ENCODE results near the gene ATP8B3. TPM values are rescaled to one million over a fixed set of nuclear protein-coding genes. Genes with fewer than 3 reads are reported as not detected.

The ATP8B3 gene
- polyA plus RNA-seq, 2 of the 4 experiments (the other 2 are of a cell fraction) = 2.7 to 3.9 TPM

DNA sequence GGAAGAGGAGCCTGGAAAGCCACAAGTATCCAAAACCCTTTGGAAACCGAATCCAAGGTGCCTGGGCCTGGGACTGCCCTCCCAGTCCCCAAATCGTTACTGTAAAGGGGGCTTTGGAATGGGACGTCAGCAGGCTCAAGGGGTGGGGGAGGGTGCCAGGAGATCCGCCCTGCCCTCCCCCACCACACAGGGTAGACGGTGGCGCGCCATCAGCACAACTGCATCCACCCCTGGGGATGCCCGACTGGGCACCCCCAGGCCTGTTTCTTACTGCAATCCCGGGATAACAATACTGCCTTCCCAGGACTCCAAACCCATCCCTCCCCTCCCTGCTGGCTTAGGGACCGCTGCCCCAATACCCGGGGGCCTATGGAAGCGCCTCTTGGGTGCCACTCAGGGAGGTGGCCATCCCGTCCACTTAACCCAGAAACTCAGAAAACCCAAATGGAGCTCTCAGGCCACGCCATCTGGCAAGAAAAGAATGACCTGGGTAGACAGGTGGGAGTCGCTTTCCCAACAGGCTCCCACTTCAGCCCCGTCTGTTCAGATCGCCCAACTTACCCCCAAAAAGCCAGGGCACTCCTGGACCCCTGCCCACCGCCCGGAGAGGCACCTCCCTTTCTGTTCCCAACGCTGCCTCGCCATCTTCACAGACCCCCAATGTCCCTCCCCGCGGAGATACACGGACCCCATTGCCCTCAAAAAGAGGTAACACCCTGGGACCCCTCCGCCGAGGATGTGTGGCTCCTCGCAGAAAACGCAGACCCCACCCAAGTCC is 48.9 kb upstream of the ATP8B3 start:
- DNase-seq (ENCODE audit: low read depth in 1 of 2, low spot score in 1 of 2) (no peak), FAIRE-seq (no peak), ATAC-seq (no peak)
- Histone ChIP-seq H3K4me3 (peak overlapping the region; percentile 68), H3K27ac (peak overlapping the region; percentile 99 to 100), H3K4me2 (peak overlapping the region; percentile 99), H3K4me1 (peaks cover 57% of the 10 kb centered on the region), H3K9me3 (no peaks in the 10 kb centered on the region)
- 9% methylated on average over 22 of the region's 28 CpGs for WGBS (ENCODE audit: missing lambda C conversion rate)
- CTCF ChIA-PET = no interaction called here
- POLR2A ChIA-PET = no interaction called here
- TF ChIP-seq ESRRA (IDR thresholded peaks at IDR 0.05; ENCODE audit: borderline replicate concordance, low read length) (no peak), CHD4 (IDR thresholded peaks at IDR 0.05; ENCODE audit: borderline replicate concordance) (no peak), BHLHE40 (IDR thresholded peaks at IDR 0.05; ENCODE audit: low read depth, low read length) (no peak), RFX5 (IDR thresholded peaks at IDR 0.05) (no peak), FOSL2 (IDR thresholded peaks at IDR 0.05) (no peak), FOSL2 (CRISPR knock-in tag; IDR thresholded peaks at IDR 0.05) (no peak), MAFK (IDR thresholded peaks at IDR 0.05; ENCODE audit: partially characterized antibody) (no peak)

DNA sequence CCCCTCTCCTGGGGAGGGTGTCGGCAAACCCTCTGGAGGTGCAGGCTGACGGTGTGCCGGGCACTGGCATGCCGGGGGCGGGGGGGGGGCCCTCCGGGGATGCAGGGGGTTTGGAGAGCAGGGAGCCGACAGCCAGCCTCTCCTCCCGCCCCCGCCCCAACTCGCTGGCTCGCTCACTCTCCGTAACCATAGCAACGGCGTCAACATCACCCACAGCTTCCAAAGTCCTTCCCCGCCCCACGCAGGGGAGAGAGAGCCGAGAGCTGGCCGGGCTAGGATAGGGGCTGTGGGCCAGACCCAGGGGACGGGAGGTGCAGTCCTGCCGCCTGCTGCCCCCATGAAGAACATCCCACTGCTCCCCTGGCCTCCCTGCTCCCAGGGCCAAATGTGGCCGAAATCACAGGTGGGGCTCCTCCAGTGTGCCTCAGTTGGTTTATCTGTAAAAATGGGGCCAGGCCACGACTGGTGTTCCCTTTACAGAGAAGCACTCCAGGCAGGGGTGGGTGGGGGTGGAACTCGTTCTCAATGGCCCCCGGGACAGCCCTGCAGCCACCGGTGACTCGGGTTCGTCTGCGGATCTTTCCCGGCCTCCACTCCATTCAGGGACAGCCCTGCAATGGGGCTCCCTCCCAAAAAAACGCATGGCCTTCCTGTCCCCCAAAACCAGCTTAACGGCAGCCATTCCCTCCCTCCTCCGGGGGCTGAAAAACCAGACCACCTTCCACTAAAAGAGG is 48.1 kb upstream of the ATP8B3 start:
- POLR2A ChIA-PET = no interaction called here
- no peaks in the 10 kb centered on the region for H3K9me3 ChIP-seq
- H3K4me1 ChIP-seq = peaks cover 61% of the 10 kb centered on the region
- TF ChIP-seq TFCP2L1 (CRISPR knock-in tag; IDR thresholded peaks at IDR 0.05) (no peak), POLR2AphosphoS2 (conservative IDR thresholded peaks at IDR 0.05; ENCODE audit: low read length) (no peak), NPAS2 (CRISPR knock-in tag; IDR thresholded peaks at IDR 0.05; ENCODE audit: borderline replicate concordance) (no peak), JUN (IDR thresholded peaks at IDR 0.05) (no peak), HOXB5 (CRISPR knock-in tag; IDR thresholded peaks at IDR 0.05) (no peak)
- TF ChIP-seq, protein P1, sequence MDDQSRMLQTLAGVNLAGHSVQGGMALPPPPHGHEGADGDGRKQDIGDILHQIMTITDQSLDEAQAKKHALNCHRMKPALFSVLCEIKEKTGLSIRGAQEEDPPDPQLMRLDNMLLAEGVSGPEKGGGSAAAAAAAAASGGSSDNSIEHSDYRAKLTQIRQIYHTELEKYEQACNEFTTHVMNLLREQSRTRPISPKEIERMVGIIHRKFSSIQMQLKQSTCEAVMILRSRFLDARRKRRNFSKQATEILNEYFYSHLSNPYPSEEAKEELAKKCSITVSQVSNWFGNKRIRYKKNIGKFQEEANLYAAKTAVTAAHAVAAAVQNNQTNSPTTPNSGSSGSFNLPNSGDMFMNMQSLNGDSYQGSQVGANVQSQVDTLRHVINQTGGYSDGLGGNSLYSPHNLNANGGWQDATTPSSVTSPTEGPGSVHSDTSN (IDR thresholded peaks at IDR 0.05) = no peak
- TF ChIP-seq, protein P2, sequence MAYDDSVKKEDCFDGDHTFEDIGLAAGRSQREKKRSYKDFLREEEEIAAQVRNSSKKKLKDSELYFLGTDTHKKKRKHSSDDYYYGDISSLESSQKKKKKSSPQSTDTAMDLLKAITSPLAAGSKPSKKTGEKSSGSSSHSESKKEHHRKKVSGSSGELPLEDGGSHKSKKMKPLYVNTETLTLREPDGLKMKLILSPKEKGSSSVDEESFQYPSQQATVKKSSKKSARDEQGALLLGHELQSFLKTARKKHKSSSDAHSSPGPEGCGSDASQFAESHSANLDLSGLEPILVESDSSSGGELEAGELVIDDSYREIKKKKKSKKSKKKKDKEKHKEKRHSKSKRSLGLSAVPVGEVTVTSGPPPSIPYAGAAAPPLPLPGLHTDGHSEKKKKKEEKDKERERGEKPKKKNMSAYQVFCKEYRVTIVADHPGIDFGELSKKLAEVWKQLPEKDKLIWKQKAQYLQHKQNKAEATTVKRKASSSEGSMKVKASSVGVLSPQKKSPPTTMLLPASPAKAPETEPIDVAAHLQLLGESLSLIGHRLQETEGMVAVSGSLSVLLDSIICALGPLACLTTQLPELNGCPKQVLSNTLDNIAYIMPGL (CRISPR knock-in tag; IDR thresholded peaks at IDR 0.05; ENCODE audit: borderline replicate concordance) = no peak
- peak overlapping the region; percentile 99 for H3K4me2 ChIP-seq
- peak in 1 of 2 experiments; percentile 2; a peak in 2 of 6 replicates for ATAC-seq
- no peak for FAIRE-seq
- peak in 1 of 2 experiments; percentile 79 for DNase-seq (ENCODE audit: low read depth in 1 of 2, low spot score in 1 of 2)
- H3K27ac ChIP-seq = peak overlapping the region; percentile 99 to 100
- peak overlapping the region; percentile 68 for H3K4me3 ChIP-seq
- CTCF ChIA-PET = no interaction called here
- WGBS (ENCODE audit: missing lambda C conversion rate) = 9% methylated on average over 11 of the region's 32 CpGs

DNA sequence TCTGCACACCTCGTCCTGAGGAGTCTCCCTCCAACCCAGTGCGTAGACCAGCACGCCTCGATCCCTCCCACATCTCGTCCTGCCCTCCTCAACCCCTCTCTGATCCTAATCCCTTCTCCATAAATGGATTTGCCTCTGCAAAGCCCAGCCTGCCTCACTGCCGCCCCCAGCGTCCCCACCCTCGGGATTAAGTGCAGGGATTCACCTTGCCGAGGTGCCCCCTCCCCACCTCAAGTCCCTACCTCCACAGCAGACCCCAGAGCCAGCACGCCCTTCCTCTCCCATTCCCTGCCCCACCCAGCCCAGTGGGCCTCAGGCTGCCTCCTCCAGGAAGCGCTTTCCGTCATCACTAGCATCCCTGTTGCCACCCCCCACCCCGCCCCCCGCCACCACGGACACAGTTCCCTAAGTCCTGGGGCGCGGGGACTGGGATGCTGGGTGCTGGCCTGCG is 47.3 kb upstream of the ATP8B3 start:
- FAIRE-seq (no peak), DNase-seq (ENCODE audit: low read depth in 1 of 2, low spot score in 1 of 2) (peak in 1 of 2 experiments; percentile 51), ATAC-seq (peak in 1 of 2 experiments; percentile 20; a peak in 3 of 6 replicates)
- Histone ChIP-seq H3K4me2 (peak overlapping the region; percentile 99), H3K4me3 (peak overlapping the region; percentile 68), H3K9me3 (no peaks in the 10 kb centered on the region), H3K4me1 (peaks cover 67% of the 10 kb centered on the region), H3K27ac (peak overlapping the region; percentile 99 to 100)
- ChIA-PET POLR2A (no interaction called here), CTCF (interaction anchor here (2.9 kb wide), 1 partner anchor 10 kb away, joined by 12 read pairs; no protein-coding TSS in a partner anchor)
- TF ChIP-seq FOSB (CRISPR knock-in tag; IDR thresholded peaks at IDR 0.05) (no peak), ZFP36 (IDR thresholded peaks at IDR 0.05; ENCODE audit: borderline replicate concordance, partially characterized antibody) (peak; percentile 55)
- WGBS (ENCODE audit: missing lambda C conversion rate) = 21% methylated on average over 7 of the region's 18 CpGs
